CD14-positive monocyte (primary cell): ENCODE data around the gene CHD6. TPM values are rescaled to one million over a fixed set of nuclear protein-coding genes. Genes with fewer than 3 reads are reported as not detected.

ENCODE experiments used
- DNase-seq, 3 donors: peaks; one replicate each; pipeline ENCODE4 v3.0.0-alpha.2; 2011 to 2022
- H2AFZ ChIP-seq: 2 replicates; pipeline ENCODE4 v1.6.0; 2012; ENCODE audit warnings: mild to moderate bottlenecking, low read depth, low read length, inconsistent platforms; ENCODE audit not compliant: insufficient read depth, poor library complexity, severe bottlenecking
- H3K27ac ChIP-seq, 2 donors: 1 replicate in 1 of 2; 2 replicates in 1 of 2; pipeline ENCODE4 v1.5.1; 2012 to 2013; ENCODE audit warnings: low read length in 2 of 2, control low read depth in 1 of 2, inconsistent platforms in 1 of 2, low read depth in 1 of 2, mild to moderate bottlenecking in 1 of 2
- H3K27me3 ChIP-seq, 2 donors: one replicate each; pipeline versions ENCODE4 v1.6.0 to v1.6.1; 2011 to 2013; ENCODE audit warnings: low read length in 2 of 2; ENCODE audit not compliant: control insufficient read depth in 2 of 2, insufficient read depth in 2 of 2
- H3K36me3 ChIP-seq, 2 donors: replicated peaks in 1 of 2; 1 replicate in 1 of 2; 2 replicates in 1 of 2; pipeline versions ENCODE4 v1.5.1 to v1.6.1; 2012 to 2013; ENCODE audit warnings: low read length in 2 of 2, control low read depth in 1 of 2, inconsistent platforms in 1 of 2, mild to moderate bottlenecking in 1 of 2; ENCODE audit not compliant: insufficient read depth in 2 of 2, control insufficient read depth in 1 of 2
- H3K4me1 ChIP-seq, 2 donors: 1 replicate in 1 of 2; 2 replicates in 1 of 2; pipeline versions ENCODE4 v1.5.1 to v1.6.1; 2012 to 2013; ENCODE audit warnings: low read length in 2 of 2, control low read depth in 1 of 2, inconsistent platforms in 1 of 2, mild to moderate bottlenecking in 1 of 2, moderate library complexity in 1 of 2; ENCODE audit not compliant: insufficient read depth in 2 of 2, control insufficient read depth in 1 of 2
- H3K4me2 ChIP-seq: replicated peaks from 2 replicates; pipeline ENCODE3; 2012; ENCODE audit warnings: low read length, moderate library complexity, mild to moderate bottlenecking; ENCODE audit not compliant: poor library complexity, severe bottlenecking; ENCODE audit errors: extremely low read depth
- H3K4me3 ChIP-seq, 3 experiments: fragments of 200-600 bp in 1 of 3; sonication (generic) in 1 of 3; replicated peaks in 1 of 3; 1 replicate in 2 of 3; 2 replicates in 1 of 3; pipeline ENCODE4 v1.5.1; 2011 to 2013; ENCODE audit warnings: low read length in 3 of 3, mild to moderate bottlenecking in 3 of 3, control low read depth in 2 of 3, low read depth in 2 of 3, inconsistent platforms in 1 of 3, moderate library complexity in 1 of 3
- H3K79me2 ChIP-seq: 2 replicates; pipeline ENCODE4 v1.6.0; 2012; ENCODE audit warnings: mild to moderate bottlenecking, control low read depth, inconsistent platforms, low read length, moderate library complexity; ENCODE audit not compliant: insufficient read depth
- H3K9ac ChIP-seq: 2 replicates; pipeline ENCODE4 v1.6.0; 2017; ENCODE audit warnings: low read length, mild to moderate bottlenecking; ENCODE audit not compliant: insufficient read depth, poor library complexity, severe bottlenecking
- H3K9me3 ChIP-seq, 2 donors: replicated peaks in 1 of 2; 1 replicate in 1 of 2; 2 replicates in 1 of 2; pipeline versions ENCODE4 v1.5.1 to v1.6.1; 2012 to 2013; ENCODE audit warnings: low read length in 2 of 2, control low read depth in 1 of 2; ENCODE audit not compliant: control insufficient read depth in 1 of 2, insufficient read depth in 1 of 2
- H4K20me1 ChIP-seq: 2 replicates; pipeline ENCODE4 v1.6.0; 2012; ENCODE audit warnings: mild to moderate bottlenecking, low read length, control low read depth, moderate library complexity; ENCODE audit not compliant: insufficient read depth
- H3K27ac Mint-ChIP-seq, 7 donors: one replicate each; pipeline ENCODE4 v1.8.0; 2020; ENCODE audit warnings: mild to moderate bottlenecking in 7 of 7, mixed read lengths in 7 of 7, moderate library complexity in 6 of 7, inconsistent platforms in 2 of 7
- H3K27me3 Mint-ChIP-seq, 3 donors: one replicate each; pipeline ENCODE4 v1.8.0; 2021 to 2022; ENCODE audit warnings: low read depth in 3 of 3, mild to moderate bottlenecking in 3 of 3, mixed read lengths in 3 of 3, moderate library complexity in 3 of 3, inconsistent platforms in 1 of 3
- H3K36me3 Mint-ChIP-seq, 2 donors: one replicate each; pipeline ENCODE4 v1.8.0; 2020; ENCODE audit warnings: mixed read lengths in 2 of 2, inconsistent platforms in 1 of 2, mild to moderate bottlenecking in 1 of 2
- H3K4me1 Mint-ChIP-seq: one replicate; pipeline ENCODE4 v1.8.0; 2020; ENCODE audit warnings: mild to moderate bottlenecking, mixed read lengths
- H3K4me3 Mint-ChIP-seq, 2 donors: one replicate each; pipeline ENCODE4 v1.8.0; 2020; ENCODE audit warnings: mild to moderate bottlenecking in 2 of 2, mixed read lengths in 2 of 2, moderate library complexity in 1 of 2
- H3K9me3 Mint-ChIP-seq, 7 donors: one replicate each; pipeline ENCODE4 v1.8.0; 2020 to 2022; ENCODE audit warnings: mixed read lengths in 7 of 7, mild to moderate bottlenecking in 6 of 7, moderate library complexity in 6 of 7, inconsistent platforms in 2 of 7
- CTCF ChIP-seq: fragments of 200-600 bp; IDR thresholded peaks from one replicate; pipeline ENCODE4 v1.8.0; 2022; ENCODE audit warnings: antibody characterized with exemption, mild to moderate bottlenecking
- WGBS: methylation state at CpG from one replicate; pipeline ENCODE4 v1.1.5; 2013; ENCODE audit warnings: missing lambda C conversion rate; ENCODE audit not compliant: insufficient coverage; 5-methylcytosine and 5-hydroxymethylcytosine counted together
- intact Hi-C, 2 donors: fragments of 100-400 bp; cut with micrococcal nuclease; formaldehyde crosslinking; loops; one replicate each; pipeline versions ENCODE4 v1.15.0 to v1.15.1; 2023
- polyA plus RNA-seq, 3 donors: library from polyadenylated mRNA; depleted of rRNA in 1 of 3; unstranded in 2 of 3; stranded (reverse) in 1 of 3; fragments of 300-500 nt in 2 of 3; fragments of >200 nt in 1 of 3; fragmentation: Illumina TruSeq in 2 of 3; gene quantifications; 1 replicate in 2 of 3; 2 replicates in 1 of 3; pipeline ENCODE4 v1.2.3, GENCODE V29; 2012 to 2021

The CHD6 gene
- polyA plus RNA-seq, 3 donors: 12.9 to 19.6 (median 13.0) TPM

- Histone ChIP-seq H3K79me2 (peaks cover 38% of the 10 kb centered on the region), H4K20me1 (peaks cover 44% of the 10 kb centered on the region), H3K4me2 (no peak overlapping the region), H3K36me3 (peaks cover 0 to 11% of the 10 kb centered on the region in 2 donors), H3K9me3 (peaks cover 0 to 11% of the 10 kb centered on the region in 2 donors), H3K9ac (no peak overlapping the region), H3K4me3 (no peak overlapping the region), H2AFZ (no peak overlapping the region), H3K27ac (no peak overlapping the region), H3K27me3 (no peaks in the 10 kb centered on the region), H3K4me1 (no peaks in the 10 kb centered on the region)
- DNase-seq: peak in 2 of 3 donors; percentile 11 to 59
- H3K4me1 Mint-ChIP-seq: peaks cover 16% of the 10 kb centered on the region
- intact Hi-C loops: no loop called here
- no peak overlapping the region for H3K4me3 Mint-ChIP-seq
- peak overlapping the region in 2 of 7 donors; percentile 15 to 50 for H3K27ac Mint-ChIP-seq
- peaks cover 3 to 17% (median 12%) of the 10 kb centered on the region in 7 donors for H3K9me3 Mint-ChIP-seq
- no peaks in the 10 kb centered on the region for H3K27me3 Mint-ChIP-seq
- 83% methylated on average over 3 of the region's 9 CpGs for WGBS
- H3K36me3 Mint-ChIP-seq: peaks cover 10 to 20% of the 10 kb centered on the region in 2 donors
- TF ChIP-seq CTCF: no peak
Observed at GRCh38 chr20:41553142-41553879, 64.9 kb downstream of the CHD6 start.

DNA sequence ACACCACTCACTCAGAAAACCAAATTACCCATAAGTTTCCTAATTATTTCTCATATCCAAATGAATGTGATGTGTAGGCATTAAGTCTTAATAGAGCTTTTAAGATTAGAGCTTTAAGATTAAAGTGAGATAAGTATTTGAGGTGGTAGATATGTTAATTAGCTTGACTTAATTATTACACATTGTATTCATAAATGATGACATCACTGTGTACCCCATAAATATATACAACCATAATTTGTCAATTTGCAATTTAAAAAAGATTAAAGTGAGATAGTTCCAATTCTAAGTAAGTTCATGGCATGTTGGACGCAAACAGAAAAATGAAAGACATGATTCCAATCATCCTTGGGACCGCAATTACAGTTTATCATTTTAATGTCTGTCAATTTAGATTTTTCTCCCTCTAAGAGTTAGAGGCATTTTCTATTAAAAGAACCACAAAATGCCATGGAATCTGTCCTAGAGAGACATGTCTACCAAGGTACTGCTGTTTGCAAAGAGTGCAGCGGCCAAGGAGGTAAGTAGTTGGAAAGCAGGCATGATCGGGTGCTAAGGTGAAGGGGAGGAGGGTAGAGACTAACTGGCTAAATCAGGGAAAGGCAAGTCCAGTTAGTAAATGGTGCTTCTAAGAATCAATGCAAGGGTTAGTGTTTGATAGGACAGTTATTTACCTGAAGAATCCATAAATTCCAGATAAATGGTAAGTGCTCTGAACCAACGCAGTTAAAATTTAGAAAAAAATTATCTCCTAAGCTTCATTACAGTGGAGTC, 65.7 kb downstream of the CHD6 start:
- H3K27me3 Mint-ChIP-seq: no peaks in the 10 kb centered on the region

More for the DNA sequence above, 65.7 kb downstream of the CHD6 start:
- Histone ChIP-seq H3K9ac (no peak overlapping the region), H3K27me3 (no peaks in the 10 kb centered on the region), H3K4me2 (no peak overlapping the region), H3K36me3 (peaks cover 0 to 16% of the 10 kb centered on the region in 2 donors), H3K27ac (no peak overlapping the region), H3K9me3 (peaks cover 0 to 11% of the 10 kb centered on the region in 2 donors), H3K79me2 (peaks cover 36% of the 10 kb centered on the region), H3K4me3 (no peak overlapping the region), H3K4me1 (no peaks in the 10 kb centered on the region), H4K20me1 (peaks cover 38% of the 10 kb centered on the region), H2AFZ (no peak overlapping the region)
- DNase-seq: no peak
- Mint-ChIP-seq H3K36me3 (peaks cover 10 to 20% of the 10 kb centered on the region in 2 donors), H3K4me1 (peaks cover 15% of the 10 kb centered on the region), H3K9me3 (peaks cover 3 to 14% (median 12%) of the 10 kb centered on the region in 7 donors), H3K4me3 (no peak overlapping the region), H3K27ac (peak overlapping the region in 2 of 7 donors; percentile 1 to 14)
- intact Hi-C loops: no loop called here
- 96% methylated on average over 3 of the region's 5 CpGs for WGBS
- no peak for TF ChIP-seq CTCF
